Osteocyte (in vitro differentiated cells): ENCODE results near the gene CD180. TPM values are rescaled to one million over a fixed set of nuclear protein-coding genes. Genes with fewer than 3 reads are reported as not detected.

ENCODE experiments used
- DNase-seq: peaks from one replicate; pipeline ENCODE4 v3.0.0; 2021; ENCODE audit warnings: mixed read lengths; ENCODE audit not compliant: unreplicated experiment; ENCODE audit errors: extremely low spot score
- H3K27ac Mint-ChIP-seq: one replicate; pipeline ENCODE4 v1.8.0; 2021; ENCODE audit warnings: mild to moderate bottlenecking, mixed read lengths; ENCODE audit not compliant: unreplicated experiment
- H3K27me3 Mint-ChIP-seq: one replicate; pipeline ENCODE4 v1.8.0; 2021; ENCODE audit warnings: mixed read lengths; ENCODE audit not compliant: unreplicated experiment
- H3K36me3 Mint-ChIP-seq: one replicate; pipeline ENCODE4 v1.8.0; 2021; ENCODE audit warnings: mixed read lengths; ENCODE audit not compliant: unreplicated experiment
- H3K4me1 Mint-ChIP-seq: one replicate; pipeline ENCODE4 v1.8.0; 2021; ENCODE audit warnings: mixed read lengths; ENCODE audit not compliant: unreplicated experiment
- H3K4me3 Mint-ChIP-seq: one replicate; pipeline ENCODE4 v1.8.0; 2021; ENCODE audit warnings: mild to moderate bottlenecking, moderate library complexity, mixed read lengths; ENCODE audit not compliant: unreplicated experiment
- H3K9me3 Mint-ChIP-seq: one replicate; pipeline ENCODE4 v1.8.0; 2021; ENCODE audit warnings: mixed read lengths; ENCODE audit not compliant: unreplicated experiment
- CTCF ChIP-seq: fragments of 200-600 bp; sonication (generic); IDR thresholded peaks from 2 replicates; pipeline ENCODE4 v1.5.0; 2021; ENCODE audit warnings: antibody characterized with exemption, mild to moderate bottlenecking, moderate library complexity
- total RNA-seq: library from RNA; stranded (reverse); gene quantifications from 2 replicates; pipeline ENCODE4 v1.2.1, GENCODE V29; 2021

Gene CD180
- total RNA-seq, 1 donor from 2014 or later, result not detected

GRCh38 chr5:67195406-67196275, 958 bp downstream of the CD180 start:
- H3K4me3 Mint-ChIP-seq, result no peak overlapping the region
- DNase-seq, result no peak
- TF ChIP-seq CTCF, result no peak
- H3K4me1 Mint-ChIP-seq, result no peaks in the 10 kb centered on the region
- H3K27ac Mint-ChIP-seq, result no peak overlapping the region
- H3K9me3 Mint-ChIP-seq, result no peaks in the 10 kb centered on the region
- H3K36me3 Mint-ChIP-seq, result no peaks in the 10 kb centered on the region
- H3K27me3 Mint-ChIP-seq, result peaks cover 10% of the 10 kb centered on the region

- H3K36me3 Mint-ChIP-seq, result no peaks in the 10 kb centered on the region
- H3K27ac Mint-ChIP-seq, result no peak overlapping the region
- H3K4me1 Mint-ChIP-seq, result no peaks in the 10 kb centered on the region
- no peaks in the 10 kb centered on the region for H3K9me3 Mint-ChIP-seq
- peaks cover 18% of the 10 kb centered on the region for H3K27me3 Mint-ChIP-seq
- H3K4me3 Mint-ChIP-seq, result no peak overlapping the region
- DNase-seq, result no peak
- no peak for TF ChIP-seq CTCF
Measured at GRCh38 chr5:67194166-67194565, 2.4 kb downstream of the CD180 start.

GRCh38 chr5:67193439-67193807, 3.2 kb downstream of the CD180 start:
- Mint-ChIP-seq H3K27me3 (peaks cover 18% of the 10 kb centered on the region), H3K36me3 (no peaks in the 10 kb centered on the region), H3K4me3 (no peak overlapping the region), H3K9me3 (no peaks in the 10 kb centered on the region), H3K27ac (no peak overlapping the region), H3K4me1 (no peaks in the 10 kb centered on the region)
- no peak for DNase-seq
- TF ChIP-seq CTCF, result no peak

- DNase-seq, result no peak
- Mint-ChIP-seq H3K27me3 (peaks cover 18% of the 10 kb centered on the region), H3K4me3 (no peak overlapping the region), H3K27ac (no peak overlapping the region), H3K4me1 (no peaks in the 10 kb centered on the region), H3K36me3 (no peaks in the 10 kb centered on the region), H3K9me3 (no peaks in the 10 kb centered on the region)
- TF ChIP-seq CTCF, result no peak
Measured at GRCh38 chr5:67192719-67193438, 3.7 kb downstream of the CD180 start.

- no peak for TF ChIP-seq CTCF
- H3K9me3 Mint-ChIP-seq, result no peaks in the 10 kb centered on the region
Measured at GRCh38 chr5:67190861-67191260, 5.7 kb downstream of the CD180 start.

More at GRCh38 chr5:67190861-67191260, 5.7 kb downstream of the CD180 start:
- Mint-ChIP-seq H3K27me3 (peaks cover 15% of the 10 kb centered on the region), H3K4me1 (no peaks in the 10 kb centered on the region), H3K27ac (no peak overlapping the region), H3K4me3 (no peak overlapping the region), H3K36me3 (no peaks in the 10 kb centered on the region)
- no peak for DNase-seq
